MM.1S (cell line): Measurements from ENCODE around the gene SPATA7.

Source experiments
- CTCF ChIP-seq: fragments of 300-600 bp; sonication (generic); IDR thresholded peaks from 2 replicates; pipeline ENCODE4 v1.5.1; 2016; ENCODE audit warnings: antibody characterized with exemption, low read length, mixed read lengths
- EZH2 ChIP-seq: fragments of 300-600 bp; sonication (generic); optimal IDR thresholded peaks from 2 replicates; pipeline ENCODE3; 2017; ENCODE audit warnings: low read depth, mild to moderate bottlenecking, antibody characterized with exemption, low read length, mixed read lengths
- EZH2phosphoT487 ChIP-seq: fragments of 300-600 bp; sonication (generic); IDR thresholded peaks from 2 replicates; pipeline ENCODE4 v1.6.1; 2018; ENCODE audit warnings: antibody characterized with exemption, low read length

GRCh38 chr14:88481794-88482193 is 96.3 kb downstream of the SPATA7 start:
- TF ChIP-seq CTCF (no peak), EZH2 (no peak), EZH2phosphoT487 (no peak)
